ENCODE data around the gene ATG4C. TPM values are rescaled to one million over a fixed set of nuclear protein-coding genes. Genes with fewer than 3 reads are reported as not detected.
"Not testable (repeated sequence)": the region's sequence is repeated elsewhere in the genome, so short reads cannot be mapped to it uniquely, and the experiment has no call there.

Gene ATG4C
- total RNA-seq, 1 donor from 2014 or later = 13.7 TPM

GRCh38 chr1:62746809-62747138 is 37.2 kb upstream of the ATG4C start:
- Histone ChIP-seq H3K4me1 (no peaks in the 10 kb centered on the region), H3K9me3 (no peaks in the 10 kb centered on the region), H3K27ac (no peak overlapping the region), H3K36me3 (no peaks in the 10 kb centered on the region), H3K27me3 (no peaks in the 10 kb centered on the region), H3K4me3 (no peak overlapping the region)
- TF ChIP-seq, protein P1, sequence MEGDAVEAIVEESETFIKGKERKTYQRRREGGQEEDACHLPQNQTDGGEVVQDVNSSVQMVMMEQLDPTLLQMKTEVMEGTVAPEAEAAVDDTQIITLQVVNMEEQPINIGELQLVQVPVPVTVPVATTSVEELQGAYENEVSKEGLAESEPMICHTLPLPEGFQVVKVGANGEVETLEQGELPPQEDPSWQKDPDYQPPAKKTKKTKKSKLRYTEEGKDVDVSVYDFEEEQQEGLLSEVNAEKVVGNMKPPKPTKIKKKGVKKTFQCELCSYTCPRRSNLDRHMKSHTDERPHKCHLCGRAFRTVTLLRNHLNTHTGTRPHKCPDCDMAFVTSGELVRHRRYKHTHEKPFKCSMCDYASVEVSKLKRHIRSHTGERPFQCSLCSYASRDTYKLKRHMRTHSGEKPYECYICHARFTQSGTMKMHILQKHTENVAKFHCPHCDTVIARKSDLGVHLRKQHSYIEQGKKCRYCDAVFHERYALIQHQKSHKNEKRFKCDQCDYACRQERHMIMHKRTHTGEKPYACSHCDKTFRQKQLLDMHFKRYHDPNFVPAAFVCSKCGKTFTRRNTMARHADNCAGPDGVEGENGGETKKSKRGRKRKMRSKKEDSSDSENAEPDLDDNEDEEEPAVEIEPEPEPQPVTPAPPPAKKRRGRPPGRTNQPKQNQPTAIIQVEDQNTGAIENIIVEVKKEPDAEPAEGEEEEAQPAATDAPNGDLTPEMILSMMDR (IDR thresholded peaks at IDR 0.05) = no peak
- DNase-seq = no peak
- intact Hi-C loops (cut with DNase I) = loop anchor here (10.0 kb wide), 1 partner anchor 242 kb away; no protein-coding TSS in a partner anchor
- no peak for ATAC-seq

- no peaks in the 10 kb centered on the region for H3K27me3 ChIP-seq
- intact Hi-C loops (cut with DNase I) = no loop called here
Observed at GRCh38 chr1:62753031-62753965, 30.6 kb upstream of the ATG4C start.

DNA sequence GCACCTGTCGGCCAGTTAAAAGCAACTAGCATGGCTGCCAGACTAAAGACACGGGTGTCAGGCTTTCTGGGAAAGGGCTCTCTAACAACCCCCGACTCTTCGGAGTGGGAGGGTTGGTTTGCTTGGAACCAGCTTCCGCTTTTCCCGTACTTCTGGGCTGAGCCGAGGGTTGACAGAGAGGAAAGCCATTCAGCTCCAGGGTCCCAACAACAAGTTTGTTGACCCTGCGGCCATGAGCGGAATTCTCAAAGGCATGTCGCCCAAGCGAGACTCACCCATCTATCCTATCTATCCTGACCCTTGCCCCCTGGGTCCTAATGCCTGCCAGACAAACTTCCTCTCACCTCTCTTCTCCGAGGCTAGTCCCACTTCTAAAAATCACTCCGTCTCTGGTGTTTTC is 29.0 kb upstream of the ATG4C start:
- H3K4me1 ChIP-seq; H3K27me3 ChIP-seq; H3K9me3 ChIP-seq; H3K27ac ChIP-seq; ATAC-seq; H3K36me3 ChIP-seq; intact Hi-C loops (cut with DNase I); H3K4me3 ChIP-seq; DNase-seq: not testable (repeated sequence)

More at GRCh38 chr1:62753031-62753965, 30.6 kb upstream of the ATG4C start:
- TF ChIP-seq, protein P1 (IDR thresholded peaks at IDR 0.05) = no peak
- no peak for DNase-seq
- H3K36me3 ChIP-seq = no peaks in the 10 kb centered on the region
- no peaks in the 10 kb centered on the region for H3K4me1 ChIP-seq
- H3K4me3 ChIP-seq = no peak overlapping the region
- H3K27ac ChIP-seq = no peak overlapping the region
- no peak for ATAC-seq
- H3K9me3 ChIP-seq = no peaks in the 10 kb centered on the region

DNA sequence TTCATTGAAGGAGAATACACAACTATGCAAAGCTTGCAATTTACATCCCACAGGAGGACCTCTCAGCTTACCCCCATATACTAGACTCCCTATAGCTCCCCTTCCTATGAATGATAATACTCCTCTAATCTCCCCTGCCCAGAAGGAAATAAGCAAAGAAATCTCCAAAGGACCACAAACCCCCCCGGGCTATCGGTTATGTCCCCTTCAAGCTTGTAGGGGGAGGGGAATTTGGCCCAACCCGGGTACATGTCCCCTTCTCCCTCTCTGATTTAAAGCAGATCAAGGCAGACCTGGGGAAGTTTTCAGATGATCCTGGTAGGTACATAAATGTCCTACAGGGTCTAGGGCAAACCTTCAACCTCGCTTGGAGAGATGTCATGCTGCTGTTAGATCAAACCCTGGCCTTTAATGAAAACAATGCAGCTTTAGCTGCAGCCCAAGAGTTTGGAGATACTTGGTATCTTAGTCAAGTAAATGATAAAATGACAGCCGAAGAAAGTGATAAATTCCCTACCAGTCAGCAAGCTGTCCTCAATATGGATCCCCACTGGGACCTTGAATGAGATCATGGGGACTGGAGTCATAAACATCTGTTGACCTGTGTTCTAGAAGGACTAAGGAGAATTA is 27.6 kb upstream of the ATG4C start:
- H3K4me1 ChIP-seq; H3K27me3 ChIP-seq; H3K9me3 ChIP-seq; intact Hi-C loops (cut with DNase I); H3K4me3 ChIP-seq; DNase-seq; H3K27ac ChIP-seq; ATAC-seq; H3K36me3 ChIP-seq: not testable (repeated sequence)

DNA sequence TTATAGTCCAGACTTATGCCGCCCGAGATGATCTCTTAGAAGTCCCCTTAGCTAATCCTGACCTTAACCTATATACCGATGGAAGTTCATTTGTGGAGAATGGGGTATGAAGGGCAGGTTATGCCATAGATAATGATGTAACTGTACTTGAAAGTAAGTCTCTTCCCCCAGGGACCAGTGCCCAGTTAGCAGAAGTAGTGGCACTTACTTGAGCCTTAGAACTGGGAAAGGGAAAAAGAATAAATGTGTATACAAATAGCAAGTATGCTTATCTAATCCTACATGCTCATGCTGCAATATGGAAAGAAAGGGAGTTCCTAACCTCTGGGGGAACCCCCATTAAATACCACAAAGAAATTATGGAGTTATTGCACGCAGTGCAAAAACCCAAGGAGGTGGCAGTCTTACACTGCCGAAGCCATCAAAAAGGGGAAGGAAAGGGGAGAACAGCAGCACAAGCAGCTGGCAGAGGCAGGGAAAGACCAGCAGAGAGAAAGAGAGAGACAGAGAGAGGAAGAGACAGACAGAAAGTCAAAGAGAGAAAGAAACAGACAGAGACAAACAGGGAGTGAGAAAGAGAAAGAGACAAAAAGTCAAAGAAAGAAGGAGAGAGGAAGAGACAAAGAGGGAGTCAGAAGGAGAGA is 24.6 kb upstream of the ATG4C start:
- intact Hi-C loops (cut with DNase I); DNase-seq; H3K27ac ChIP-seq; ATAC-seq; H3K36me3 ChIP-seq; H3K27me3 ChIP-seq; H3K9me3 ChIP-seq; H3K4me1 ChIP-seq; H3K4me3 ChIP-seq: not testable (repeated sequence)

GRCh38 chr1:62760021-62760782 is 23.7 kb upstream of the ATG4C start:
- H3K4me1 ChIP-seq; H3K36me3 ChIP-seq; DNase-seq; H3K27ac ChIP-seq; ATAC-seq; intact Hi-C loops (cut with DNase I); H3K27me3 ChIP-seq; H3K9me3 ChIP-seq; H3K4me3 ChIP-seq: not testable (repeated sequence)

DNA sequence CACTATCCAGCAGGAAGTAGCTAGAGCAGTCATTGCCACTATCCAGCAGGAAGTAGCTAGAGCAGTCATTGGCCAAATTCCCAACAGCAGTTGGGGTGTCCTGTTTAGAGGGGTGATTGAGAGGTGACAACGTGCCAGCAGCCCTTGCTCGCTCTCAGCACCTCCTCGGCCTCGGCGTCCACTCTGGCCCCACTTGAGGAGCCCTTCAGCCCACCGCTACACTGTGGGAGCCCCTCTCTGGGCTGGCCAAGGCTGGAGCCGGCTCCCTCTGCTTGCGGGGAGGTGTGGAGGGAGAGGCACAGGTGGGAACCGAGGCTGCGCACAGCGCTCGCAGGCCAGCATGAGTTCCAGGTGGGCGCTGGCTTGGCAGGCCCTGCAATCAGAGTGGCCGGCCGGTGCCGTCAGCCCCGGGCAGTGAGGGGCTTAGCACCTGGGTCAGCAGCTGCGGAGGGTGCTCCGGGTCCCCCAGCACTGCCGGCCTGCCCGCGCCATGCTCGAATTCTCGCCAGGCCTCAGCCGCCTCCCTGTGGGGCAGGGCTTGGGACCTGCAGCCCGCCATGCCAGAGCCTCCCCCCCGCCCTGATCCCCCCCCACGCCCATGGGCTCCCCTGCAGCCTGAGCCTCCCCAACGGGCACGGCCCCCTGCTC is 22.6 kb upstream of the ATG4C start:
- H3K9me3 ChIP-seq; H3K36me3 ChIP-seq; H3K27ac ChIP-seq; H3K4me3 ChIP-seq; intact Hi-C loops (cut with DNase I); H3K27me3 ChIP-seq; ATAC-seq; DNase-seq; H3K4me1 ChIP-seq: not testable (repeated sequence)

DNA sequence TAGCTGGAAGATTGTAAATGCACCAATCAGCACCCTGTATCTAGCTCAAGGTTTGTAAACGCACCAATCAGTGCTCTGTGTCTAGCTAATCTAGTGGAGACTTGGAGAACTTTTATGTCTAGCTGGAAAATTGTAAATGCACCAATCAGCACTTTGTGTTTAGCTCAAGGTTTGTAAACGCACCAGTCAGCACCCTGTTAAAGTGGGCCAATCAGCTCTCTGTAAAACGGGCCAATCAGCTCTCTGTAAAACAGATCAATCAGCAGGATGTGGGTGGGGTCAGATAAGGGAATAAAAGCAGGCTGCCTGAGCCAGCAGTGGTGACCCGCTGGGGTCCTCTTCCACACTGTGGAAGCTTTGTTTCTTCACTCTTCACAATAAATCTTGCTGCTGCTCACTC is 21.9 kb upstream of the ATG4C start:
- H3K36me3 ChIP-seq; ATAC-seq; intact Hi-C loops (cut with DNase I); H3K4me3 ChIP-seq; H3K4me1 ChIP-seq; DNase-seq; H3K27me3 ChIP-seq; H3K27ac ChIP-seq; H3K9me3 ChIP-seq: not testable (repeated sequence)

Data from upper lobe of right lung (tissue), 1 donor.